Measurements from ENCODE around the gene COL4A1.

- TF ChIP-seq, protein P1, sequence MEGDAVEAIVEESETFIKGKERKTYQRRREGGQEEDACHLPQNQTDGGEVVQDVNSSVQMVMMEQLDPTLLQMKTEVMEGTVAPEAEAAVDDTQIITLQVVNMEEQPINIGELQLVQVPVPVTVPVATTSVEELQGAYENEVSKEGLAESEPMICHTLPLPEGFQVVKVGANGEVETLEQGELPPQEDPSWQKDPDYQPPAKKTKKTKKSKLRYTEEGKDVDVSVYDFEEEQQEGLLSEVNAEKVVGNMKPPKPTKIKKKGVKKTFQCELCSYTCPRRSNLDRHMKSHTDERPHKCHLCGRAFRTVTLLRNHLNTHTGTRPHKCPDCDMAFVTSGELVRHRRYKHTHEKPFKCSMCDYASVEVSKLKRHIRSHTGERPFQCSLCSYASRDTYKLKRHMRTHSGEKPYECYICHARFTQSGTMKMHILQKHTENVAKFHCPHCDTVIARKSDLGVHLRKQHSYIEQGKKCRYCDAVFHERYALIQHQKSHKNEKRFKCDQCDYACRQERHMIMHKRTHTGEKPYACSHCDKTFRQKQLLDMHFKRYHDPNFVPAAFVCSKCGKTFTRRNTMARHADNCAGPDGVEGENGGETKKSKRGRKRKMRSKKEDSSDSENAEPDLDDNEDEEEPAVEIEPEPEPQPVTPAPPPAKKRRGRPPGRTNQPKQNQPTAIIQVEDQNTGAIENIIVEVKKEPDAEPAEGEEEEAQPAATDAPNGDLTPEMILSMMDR (IDR thresholded peaks at IDR 0.05; ENCODE audit: low read length) = no peak
- TF ChIP-seq EZH2 (IDR thresholded peaks at IDR 0.05; ENCODE audit: borderline replicate concordance, low read length) = no peak
Observed at GRCh38 chr13:110259651-110260050, 47.3 kb downstream of the COL4A1 start.

Measured in OCI-LY1 (cell line).